Activated gamma-delta T cell treated with Interleukin-2 at 50 U/mL for 16 hours (primary cell): ENCODE data around the gene WDFY1.
"Not testable (repeated sequence)": the region's sequence is repeated elsewhere in the genome, so short reads cannot be mapped to it uniquely, and the experiment has no call there.

Experiments
- DNase-seq: peaks from one replicate; pipeline ENCODE4 v3.0.0-alpha.2; 2020

The WDFY1 gene

GRCh38 chr2:223889229-223889628 lies 55.9 kb downstream of the WDFY1 start:
- DNase-seq: no peak

GRCh38 chr2:223888251-223888650 lies 56.9 kb downstream of the WDFY1 start:
- no peak for DNase-seq

- no peak for DNase-seq
These were observed 58.0 kb downstream of the WDFY1 start for GRCh38 chr2:223887127-223887526.

GRCh38 chr2:223886726-223887125 lies 58.4 kb downstream of the WDFY1 start:
- no peak for DNase-seq

GRCh38 chr2:223884399-223884798 lies 60.7 kb downstream of the WDFY1 start:
- no peak for DNase-seq

GRCh38 chr2:223882715-223883114 lies 62.4 kb downstream of the WDFY1 start:
- no peak for DNase-seq

- DNase-seq: no peak
These were observed 64.3 kb downstream of the WDFY1 start for GRCh38 chr2:223880796-223881195.

- no peak for DNase-seq
These were observed 67.3 kb downstream of the WDFY1 start for GRCh38 chr2:223877721-223878410.

- DNase-seq: no peak
These were observed 71.5 kb downstream of the WDFY1 start for GRCh38 chr2:223873672-223874071.

GRCh38 chr2:223872772-223873171 lies 72.4 kb downstream of the WDFY1 start:
- not testable (repeated sequence) for DNase-seq

- not testable (repeated sequence) for DNase-seq
These were observed 73.5 kb downstream of the WDFY1 start for GRCh38 chr2:223871661-223872060.

GRCh38 chr2:223870840-223871611 lies 74.1 kb downstream of the WDFY1 start:
- DNase-seq: no peak

- no peak for DNase-seq
These were observed 77.1 kb downstream of the WDFY1 start for GRCh38 chr2:223868005-223868404.

- no peak for DNase-seq
These were observed 79.1 kb downstream of the WDFY1 start for GRCh38 chr2:223865907-223866508.

- no peak for DNase-seq
These were observed 80.0 kb downstream of the WDFY1 start for GRCh38 chr2:223865124-223865523.

- DNase-seq: no peak
These were observed 81.6 kb downstream of the WDFY1 start for GRCh38 chr2:223863491-223863890.

- DNase-seq: no peak
These were observed 84.1 kb downstream of the WDFY1 start for GRCh38 chr2:223860809-223861738.

- no peak for DNase-seq
These were observed 86.1 kb downstream of the WDFY1 start for GRCh38 chr2:223859070-223859469.

GRCh38 chr2:223856584-223856983 lies 88.6 kb downstream of the WDFY1 start:
- no peak for DNase-seq

GRCh38 chr2:223856021-223856420 lies 89.1 kb downstream of the WDFY1 start:
- no peak for DNase-seq

GRCh38 chr2:223855426-223855825 lies 89.7 kb downstream of the WDFY1 start:
- DNase-seq: no peak

GRCh38 chr2:223854741-223855140 lies 90.4 kb downstream of the WDFY1 start:
- no peak for DNase-seq

GRCh38 chr2:223853425-223853837 lies 91.7 kb downstream of the WDFY1 start:
- no peak for DNase-seq
